HG02571 (cell line): ENCODE measurements around the gene OLFML2B.
"Not testable (repeated sequence)": the region's sequence is repeated elsewhere in the genome, so short reads cannot be mapped to it uniquely, and the experiment has no call there.

Experiments used
- ATAC-seq: cut with Tn5 transposase; IDR thresholded peaks from one replicate; pipeline ENCODE4 v1.9.1; 2021; ENCODE audit warnings: mild to moderate bottlenecking, moderate library complexity; ENCODE audit not compliant: unreplicated experiment

OLFML2B gene

GRCh38 chr1:162036163-162036562 is 12.5 kb upstream of the OLFML2B start:
- no peak for ATAC-seq

- no peak for ATAC-seq
Measured at GRCh38 chr1:162035241-162035640, 11.6 kb upstream of the OLFML2B start.

DNA sequence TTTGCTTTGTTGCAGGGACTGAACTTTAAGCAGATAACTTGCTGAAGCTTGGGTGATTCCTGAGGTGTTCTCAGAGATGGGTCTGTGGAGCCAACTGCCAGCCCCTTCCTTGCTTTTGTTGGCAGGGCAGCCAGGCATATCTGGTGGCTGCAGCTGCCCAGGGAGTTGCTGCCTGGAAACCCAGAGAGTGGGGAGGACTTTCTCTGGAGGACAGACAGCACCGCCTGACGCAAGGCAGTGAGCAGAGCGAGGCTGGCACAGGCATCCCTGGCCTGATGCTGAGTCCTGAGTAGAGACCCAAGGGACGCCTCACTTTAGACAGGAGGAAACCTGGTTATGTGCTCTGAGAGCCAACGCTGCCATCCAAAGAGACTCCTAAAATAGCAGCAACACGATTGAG is 9.8 kb upstream of the OLFML2B start:
- no peak for ATAC-seq

- no peak for ATAC-seq
Measured at GRCh38 chr1:162030759-162031280, 7.2 kb upstream of the OLFML2B start.

DNA sequence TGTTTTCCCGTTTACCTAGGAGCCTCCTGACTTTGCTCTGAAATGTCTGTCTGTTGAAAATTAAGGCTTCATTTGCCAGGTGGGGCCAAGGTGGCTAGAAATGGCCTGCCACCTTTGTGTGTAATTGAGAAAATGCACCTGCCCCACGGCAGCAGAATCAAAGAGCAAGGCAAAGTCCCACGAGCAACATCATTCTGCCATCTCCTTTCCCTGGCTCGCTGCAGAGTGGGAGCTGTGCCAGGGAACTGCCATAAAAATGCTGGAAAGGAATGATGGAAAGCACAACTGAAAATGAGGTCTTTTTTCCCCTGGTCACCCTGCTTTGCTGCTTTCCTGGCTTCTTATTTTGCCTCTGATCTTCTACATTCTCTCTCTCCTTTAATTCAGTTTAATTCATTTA is 5.5 kb upstream of the OLFML2B start:
- no peak for ATAC-seq

- no peak for ATAC-seq
Measured at GRCh38 chr1:162028726-162029125, 5.1 kb upstream of the OLFML2B start.

GRCh38 chr1:162026881-162027280 is 3.2 kb upstream of the OLFML2B start:
- no peak for ATAC-seq

DNA sequence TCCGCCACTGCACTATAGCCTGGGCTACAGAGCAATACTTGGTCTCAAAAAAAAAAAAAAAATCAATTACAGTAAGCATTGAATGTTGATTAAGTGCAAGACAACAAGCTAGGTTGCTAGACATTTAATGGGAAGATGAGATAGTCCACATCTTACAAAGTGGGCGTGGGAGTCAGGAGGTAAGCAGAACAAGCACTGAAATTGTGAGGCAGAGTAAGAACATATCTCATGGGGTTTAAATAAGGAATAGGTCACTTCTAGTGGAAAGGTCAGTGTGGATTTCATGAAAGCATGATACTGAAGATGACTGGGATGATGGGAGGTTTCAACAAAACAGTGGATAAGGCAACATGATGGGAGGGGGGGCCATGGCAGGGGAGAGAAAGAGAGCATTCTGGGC is 1.9 kb upstream of the OLFML2B start:
- no peak for ATAC-seq

GRCh38 chr1:162023181-162023546 is 505 bp downstream of the OLFML2B start:
- no peak for ATAC-seq

DNA sequence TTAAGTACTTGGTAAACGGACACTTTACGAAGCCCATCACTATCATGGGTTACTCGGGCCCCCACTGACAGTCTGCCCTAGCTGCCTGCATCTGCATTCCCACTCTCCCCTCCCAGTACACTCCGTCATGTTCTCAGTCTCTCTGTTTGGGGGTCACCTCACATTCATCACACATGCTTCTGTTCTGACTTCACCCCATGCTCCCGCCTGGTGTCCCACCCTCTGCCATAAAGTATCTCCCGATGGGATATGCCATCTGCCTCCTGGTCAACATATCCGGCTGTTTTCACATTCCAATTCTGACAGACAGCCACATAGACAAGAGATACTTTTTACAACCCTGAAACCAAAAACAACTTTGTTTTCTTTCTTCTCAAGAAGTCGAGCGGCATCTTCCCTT is 1.0 kb downstream of the OLFML2B start:
- ATAC-seq, result no peak

GRCh38 chr1:162021124-162021523 is 2.5 kb downstream of the OLFML2B start:
- no peak for ATAC-seq

DNA sequence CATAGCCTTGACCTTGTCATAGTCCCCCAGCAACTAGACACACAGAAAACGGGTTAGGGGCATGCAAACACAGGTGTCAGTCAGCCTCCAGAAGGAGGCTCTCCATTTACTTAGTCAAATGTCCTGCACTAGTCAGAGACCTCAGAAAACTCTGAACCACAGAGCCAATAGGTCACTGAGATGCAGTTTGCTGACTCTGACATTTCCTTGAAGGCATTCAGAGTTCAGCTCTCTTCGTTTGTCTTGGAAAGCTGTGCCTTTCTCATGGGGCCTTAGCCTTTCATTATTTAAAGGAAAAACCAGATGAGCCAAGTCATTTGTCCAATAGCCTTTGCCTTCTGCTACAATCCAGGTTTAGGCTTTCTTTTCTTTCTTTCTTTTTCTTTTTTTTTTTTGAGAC is 3.5 kb downstream of the OLFML2B start:
- no peak for ATAC-seq

GRCh38 chr1:162019446-162019845 is 4.2 kb downstream of the OLFML2B start:
- ATAC-seq, result no peak

DNA sequence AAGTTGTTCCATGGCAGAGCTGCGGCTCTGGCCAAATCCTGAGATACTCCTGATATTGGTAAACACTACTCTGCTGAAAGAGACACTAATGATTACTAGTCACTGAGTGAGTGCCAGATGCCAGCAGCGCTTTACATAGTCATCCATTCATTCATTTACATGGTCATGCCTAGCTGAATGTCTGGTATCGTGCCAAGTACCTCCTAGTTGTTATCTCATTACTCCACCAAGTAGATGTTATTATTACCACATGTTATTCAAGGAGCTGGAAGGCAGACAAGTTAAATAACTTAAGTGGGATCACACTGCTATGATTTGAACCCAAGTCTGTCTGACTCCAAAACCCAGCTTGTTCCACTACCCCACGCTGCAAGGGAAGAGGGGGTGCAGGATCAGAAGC is 4.7 kb downstream of the OLFML2B start:
- no peak for ATAC-seq

- no peak for ATAC-seq
Measured at GRCh38 chr1:162018418-162018817, 5.3 kb downstream of the OLFML2B start.

DNA sequence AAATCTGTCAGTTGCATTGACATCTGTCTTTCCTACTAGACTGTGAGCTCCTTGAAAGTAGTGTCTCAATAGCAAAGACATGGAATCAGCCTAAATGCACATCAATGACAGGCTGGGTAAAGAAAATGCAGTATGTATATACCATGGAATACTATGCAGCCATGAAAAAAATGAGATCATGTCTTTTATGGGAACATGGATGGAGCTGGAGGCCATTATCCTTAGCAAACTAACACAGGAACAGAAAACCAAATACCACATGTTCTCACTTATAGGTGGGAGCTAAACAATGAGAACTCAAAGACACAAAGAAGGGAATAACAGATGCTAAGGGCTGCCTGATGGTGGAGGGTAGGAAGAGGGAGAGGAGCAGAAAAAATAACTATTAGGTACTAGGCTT is 5.9 kb downstream of the OLFML2B start:
- ATAC-seq, result not testable (repeated sequence)

GRCh38 chr1:162016631-162017030 is 7.0 kb downstream of the OLFML2B start:
- no peak for ATAC-seq

DNA sequence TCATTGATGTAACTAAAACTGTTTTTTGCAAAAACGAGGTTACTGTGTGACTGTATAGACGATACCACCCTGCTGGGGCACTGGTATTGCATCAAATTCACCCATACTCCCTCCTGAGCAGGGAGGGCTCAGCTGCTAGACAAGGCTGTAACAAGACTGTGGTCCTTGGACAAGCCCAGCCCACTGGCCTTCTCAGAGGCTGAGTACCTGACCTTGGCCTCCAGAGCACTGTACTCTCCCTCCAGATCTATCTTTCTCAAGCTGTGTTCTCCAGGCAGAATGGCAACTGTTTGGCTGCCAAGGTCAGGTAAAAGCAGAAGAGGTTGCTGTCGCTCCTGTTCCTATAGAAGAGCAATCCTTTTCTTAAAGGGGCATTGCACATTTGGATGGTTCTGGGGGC is 8.5 kb downstream of the OLFML2B start:
- ATAC-seq, result no peak

DNA sequence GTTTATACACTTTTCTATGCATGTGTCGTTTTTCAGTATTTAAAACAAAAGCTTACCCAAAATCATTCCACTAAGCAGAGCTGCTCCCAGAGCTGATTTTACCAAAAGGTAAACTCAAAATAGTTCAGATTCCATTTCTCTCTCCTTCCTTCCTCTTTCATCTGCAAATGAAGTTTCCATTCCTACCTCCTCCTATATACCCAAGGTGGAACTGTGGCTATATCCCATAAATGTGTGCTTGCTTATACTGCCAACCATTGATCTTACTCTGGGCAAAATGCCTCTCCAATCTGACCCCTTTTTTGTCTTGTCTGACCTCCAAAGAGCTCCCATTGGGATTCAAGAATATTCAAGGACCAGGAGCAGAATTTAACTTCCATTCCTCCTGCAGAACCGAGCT is 9.5 kb downstream of the OLFML2B start:
- no peak for ATAC-seq

DNA sequence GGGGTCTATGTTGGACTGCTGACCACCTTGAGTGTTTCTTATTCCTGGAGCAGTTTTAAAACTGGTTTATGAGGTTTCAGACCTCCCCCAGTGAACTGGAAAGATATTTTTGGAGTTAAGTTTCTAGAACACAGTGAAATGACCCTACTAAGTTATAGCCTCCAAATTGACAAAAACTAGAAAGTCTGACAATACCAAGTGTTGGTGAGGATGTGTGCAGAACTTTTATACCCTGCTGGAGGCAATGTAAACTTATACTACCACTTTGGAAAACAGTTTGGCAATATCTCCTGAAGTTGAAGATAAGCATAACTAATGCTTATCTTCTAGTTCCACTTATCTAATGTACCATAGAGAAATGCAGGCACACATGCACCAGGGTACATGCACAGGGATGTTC is 10.4 kb downstream of the OLFML2B start:
- ATAC-seq, result no peak

- no peak for ATAC-seq
Measured at GRCh38 chr1:162011337-162012012, 12.2 kb downstream of the OLFML2B start.

- ATAC-seq, result no peak
Measured at GRCh38 chr1:162010175-162010506, 13.5 kb downstream of the OLFML2B start.

DNA sequence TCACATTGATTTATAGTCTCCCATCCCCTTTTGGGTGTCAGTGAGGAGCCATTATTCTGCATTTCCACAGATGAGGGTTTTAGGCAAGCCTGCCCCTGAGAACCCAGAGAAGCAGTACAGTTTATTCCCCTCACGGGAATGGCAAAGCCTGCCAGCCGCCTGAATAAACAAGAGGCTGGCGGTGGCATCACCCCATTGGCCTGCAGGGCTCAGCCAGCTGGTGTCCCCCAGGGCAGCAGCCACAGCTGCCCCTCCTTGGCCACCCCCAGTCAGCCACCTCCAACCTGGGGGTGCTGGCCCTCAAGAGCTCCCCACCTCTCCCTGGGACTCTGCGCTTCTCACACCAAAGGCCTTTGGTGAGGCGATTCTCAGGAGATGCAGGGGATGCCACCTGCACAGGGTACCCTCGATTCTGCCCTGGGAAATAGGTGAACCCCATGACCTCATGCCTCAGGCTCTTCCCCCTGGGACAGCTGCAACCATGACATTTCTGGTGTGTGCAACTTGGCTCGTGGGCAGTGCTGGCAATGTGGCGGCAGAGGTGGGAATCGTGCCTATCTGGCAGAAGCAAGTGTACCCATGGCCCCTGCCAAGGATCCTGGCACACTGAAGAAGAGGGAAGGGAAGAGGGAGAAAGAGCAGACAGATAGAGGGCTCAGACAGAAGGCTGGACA is 14.0 kb downstream of the OLFML2B start:
- ATAC-seq, result no peak
